GM21526 (cell line): ENCODE results near the gene ADAM22.

ENCODE experiments used
- ATAC-seq: cut with Tn5 transposase; IDR thresholded peaks from one replicate; pipeline ENCODE4 v1.9.1; 2021; ENCODE audit warnings: moderate library complexity; ENCODE audit not compliant: unreplicated experiment, low FRiP score

The ADAM22 gene

DNA sequence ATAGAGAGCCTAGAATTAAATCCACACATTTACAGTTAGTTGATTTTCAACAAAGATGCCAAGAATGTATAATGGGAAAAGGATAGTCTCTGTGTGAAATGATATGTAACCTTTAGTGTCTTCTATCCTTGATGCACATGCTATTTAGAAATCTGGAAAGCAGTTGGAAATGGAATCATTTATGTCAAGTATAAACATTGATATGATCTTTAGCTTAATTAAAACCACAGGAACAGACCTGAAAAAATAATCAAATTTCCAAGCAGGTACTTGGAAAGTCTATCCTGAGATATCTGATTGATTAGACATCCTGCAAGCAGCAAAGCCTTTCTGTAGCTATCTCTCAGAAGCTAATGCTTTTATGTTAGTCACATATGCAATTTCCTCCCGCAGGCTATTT lies 310.2 kb downstream of the ADAM22 start:
- no peak for ATAC-seq
